Skeletal muscle tissue (tissue), 5 donors: ENCODE measurements around the gene SUSD1. TPM values are rescaled to one million over a fixed set of nuclear protein-coding genes. Genes with fewer than 3 reads are reported as not detected.

Experiments
- H3K27ac ChIP-seq: one replicate; pipeline ENCODE4 v1.7.0; 2013; ENCODE audit warnings: mild to moderate bottlenecking, low read depth, low read length, inconsistent platforms
- H3K27me3 ChIP-seq, 3 donors: one replicate each; pipeline ENCODE4 v1.7.0; 2013; ENCODE audit warnings: low read length in 3 of 3; ENCODE audit not compliant: control insufficient read depth in 3 of 3, insufficient read depth in 3 of 3
- H3K36me3 ChIP-seq, 3 donors: one replicate each; pipeline ENCODE4 v1.7.0; 2013; ENCODE audit warnings: low read length in 3 of 3; ENCODE audit not compliant: control insufficient read depth in 3 of 3, insufficient read depth in 3 of 3
- H3K4me1 ChIP-seq, 3 donors: one replicate each; pipeline ENCODE4 v1.7.0; 2013; ENCODE audit warnings: low read length in 3 of 3, mild to moderate bottlenecking in 3 of 3; ENCODE audit not compliant: control insufficient read depth in 3 of 3, insufficient read depth in 3 of 3
- H3K4me3 ChIP-seq, 3 donors: one replicate each; pipeline ENCODE4 v1.7.0; 2013; ENCODE audit warnings: low read length in 3 of 3
- H3K9ac ChIP-seq, 3 donors: one replicate each; pipeline ENCODE4 v1.7.0; 2013; ENCODE audit warnings: low read length in 3 of 3, mild to moderate bottlenecking in 3 of 3, moderate library complexity in 2 of 3, low read depth in 1 of 3
- H3K9me3 ChIP-seq, 3 donors: one replicate each; pipeline ENCODE4 v1.7.0; 2013; ENCODE audit warnings: low read length in 3 of 3; ENCODE audit not compliant: control insufficient read depth in 3 of 3
- small RNA-seq: library from RNA; depleted of rRNA; stranded (forward); fragments of <200 nt; gene quantifications from one replicate; pipeline ENCODE3, GENCODE V24; 2014
- total RNA-seq: library from RNA; depleted of rRNA; stranded (reverse); fragments of >200 nt; gene quantifications from one replicate; pipeline ENCODE4 v1.2.3, GENCODE V29; 2014
- donor health status: Osteomylitis.

The SUSD1 gene
- total RNA-seq, 1 donor from 2014 or later: 22.4 TPM

DNA sequence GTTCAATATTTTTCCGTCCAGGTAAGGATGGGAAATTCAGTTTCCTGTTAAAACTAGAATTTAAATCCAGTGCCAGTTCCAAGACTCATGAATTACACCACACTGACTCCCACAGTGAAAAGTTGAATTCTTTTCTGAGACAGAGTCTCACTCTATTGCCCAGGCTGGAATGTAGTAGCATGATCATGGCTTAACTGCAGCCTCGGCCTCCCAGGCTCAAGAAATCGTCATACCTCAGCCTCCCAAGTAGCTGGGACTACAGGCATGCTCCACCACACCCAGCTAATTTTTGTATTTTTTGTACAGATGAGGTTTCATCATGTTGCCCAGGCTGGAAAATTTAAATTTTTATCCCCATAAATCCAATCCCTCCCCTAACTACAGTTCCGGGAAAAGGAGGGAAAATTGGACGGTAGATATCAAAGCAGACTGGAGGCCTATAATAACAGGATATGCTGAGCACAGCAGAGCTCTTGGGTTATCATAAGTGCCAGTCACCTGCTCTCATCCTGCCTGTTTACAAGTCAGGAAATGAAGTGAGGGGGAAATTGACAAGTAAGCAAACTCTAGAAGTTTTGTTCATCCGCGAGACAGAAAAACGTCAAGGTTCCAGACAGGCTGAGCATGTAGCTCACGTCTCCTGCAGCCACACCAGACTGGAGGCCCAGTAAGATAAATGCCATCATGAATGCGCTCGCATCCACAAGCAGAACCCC is 172.8 kb downstream of the SUSD1 start:
- Histone ChIP-seq H3K27ac (no peak overlapping the region), H3K27me3 (no peaks in the 10 kb centered on the region), H3K9ac (no peak overlapping the region), H3K36me3 (no peaks in the 10 kb centered on the region), H3K9me3 (no peaks in the 10 kb centered on the region), H3K4me1 (no peaks in the 10 kb centered on the region), H3K4me3 (no peak overlapping the region)

DNA sequence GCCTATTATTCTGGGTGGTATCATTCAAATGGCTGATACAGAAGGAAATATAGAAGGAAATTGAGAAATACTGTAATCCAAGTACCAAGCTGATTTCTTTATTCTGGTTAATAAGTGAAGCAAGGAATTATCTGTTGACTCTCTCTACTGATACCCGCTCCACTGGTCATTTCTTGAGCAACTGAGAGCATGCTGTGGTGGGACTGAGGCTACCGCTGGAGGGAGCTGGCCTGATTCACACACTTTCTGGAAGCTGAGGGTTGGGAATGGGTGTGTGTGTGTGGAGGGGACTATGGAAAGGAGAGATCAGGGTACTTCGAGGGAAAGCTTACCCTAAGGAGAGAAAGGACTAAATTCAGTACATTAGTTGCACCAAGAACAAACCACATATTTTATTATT is 174.4 kb downstream of the SUSD1 start:
- H3K4me3 ChIP-seq: no peak overlapping the region
- no peaks in the 10 kb centered on the region for H3K27me3 ChIP-seq
- no peaks in the 10 kb centered on the region for H3K9me3 ChIP-seq
- H3K4me1 ChIP-seq: no peaks in the 10 kb centered on the region
- H3K9ac ChIP-seq: no peak overlapping the region
- H3K36me3 ChIP-seq: no peaks in the 10 kb centered on the region
- no peak overlapping the region for H3K27ac ChIP-seq

DNA sequence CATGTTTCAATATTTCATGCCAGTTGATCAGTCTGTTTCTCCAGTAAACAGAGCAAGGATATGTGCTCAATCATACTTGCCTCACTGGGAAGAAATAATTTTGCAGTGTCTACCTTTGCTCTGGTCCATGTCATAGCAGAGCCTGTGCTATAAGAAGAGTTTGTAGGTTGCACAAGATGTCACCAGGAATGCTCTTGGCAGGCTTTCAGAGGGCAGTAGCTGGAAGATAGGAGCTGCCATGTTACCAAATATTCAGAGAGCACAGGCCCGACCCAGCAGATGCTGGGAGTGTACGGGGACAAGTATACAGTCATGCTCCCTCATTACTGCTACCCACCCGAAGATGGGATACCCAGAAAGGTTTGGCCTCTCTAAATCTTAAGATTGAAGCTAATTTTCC is 175.8 kb downstream of the SUSD1 start:
- Histone ChIP-seq H3K9me3 (no peaks in the 10 kb centered on the region), H3K27me3 (no peaks in the 10 kb centered on the region), H3K36me3 (no peaks in the 10 kb centered on the region), H3K9ac (no peak overlapping the region), H3K4me1 (no peaks in the 10 kb centered on the region), H3K27ac (no peak overlapping the region), H3K4me3 (no peak overlapping the region)

DNA sequence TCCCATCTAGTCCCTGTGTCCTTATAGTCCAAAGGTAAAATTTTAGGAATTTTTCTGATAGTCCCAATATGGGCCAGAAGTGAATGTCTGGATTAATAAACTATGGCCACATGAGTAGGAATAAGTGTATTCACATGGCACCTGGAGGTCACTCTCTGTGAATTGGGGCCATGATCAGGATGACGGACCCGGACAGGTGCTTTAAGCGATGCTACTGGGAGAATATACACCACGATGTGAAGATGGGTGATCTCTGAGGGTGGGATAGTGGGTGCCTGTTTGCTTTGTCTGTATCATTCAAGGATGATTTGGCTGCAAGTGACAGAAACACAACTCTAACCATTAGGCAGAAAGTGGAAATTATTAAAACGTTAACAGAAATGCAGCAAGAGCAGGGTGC is 177.3 kb downstream of the SUSD1 start:
- no peak overlapping the region for H3K4me3 ChIP-seq
- no peak overlapping the region for H3K9ac ChIP-seq
- no peaks in the 10 kb centered on the region for H3K9me3 ChIP-seq
- no peaks in the 10 kb centered on the region for H3K27me3 ChIP-seq
- no peaks in the 10 kb centered on the region for H3K4me1 ChIP-seq
- no peak overlapping the region for H3K27ac ChIP-seq
- no peaks in the 10 kb centered on the region for H3K36me3 ChIP-seq

DNA sequence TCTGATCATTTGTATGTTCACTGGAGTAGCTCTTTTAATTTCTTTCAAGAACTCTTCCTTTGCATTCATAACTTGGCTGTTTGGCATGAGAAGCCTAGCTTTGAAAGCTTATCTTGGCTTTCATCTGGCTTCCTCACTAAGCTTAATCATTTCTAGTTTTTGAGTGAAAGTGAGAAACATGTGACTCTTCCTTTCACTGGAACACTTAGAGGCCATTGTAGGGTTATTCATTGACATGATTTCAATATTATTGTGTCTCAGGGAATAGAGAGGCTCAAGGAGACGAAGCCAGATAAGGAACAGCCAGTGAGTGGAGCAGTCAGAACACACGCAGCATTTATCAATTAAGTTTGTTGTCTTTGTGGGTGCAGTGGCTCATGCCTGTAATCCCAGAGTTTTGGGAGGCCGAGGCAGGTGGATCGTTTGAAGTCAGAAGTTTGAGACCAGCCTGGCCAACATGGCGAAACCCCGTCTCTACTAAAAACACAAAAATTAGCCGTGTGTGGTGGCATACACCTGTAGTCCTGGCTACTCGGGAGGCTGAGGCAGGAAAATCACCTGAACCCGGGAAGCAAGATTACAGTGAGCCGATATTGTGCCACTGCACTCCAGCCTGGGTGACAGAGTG is 180.2 kb downstream of the SUSD1 start:
- no peak overlapping the region for H3K9ac ChIP-seq
- no peaks in the 10 kb centered on the region for H3K9me3 ChIP-seq
- H3K27ac ChIP-seq: no peak overlapping the region
- no peaks in the 10 kb centered on the region for H3K36me3 ChIP-seq
- no peaks in the 10 kb centered on the region for H3K27me3 ChIP-seq
- no peak overlapping the region for H3K4me3 ChIP-seq
- no peaks in the 10 kb centered on the region for H3K4me1 ChIP-seq

DNA sequence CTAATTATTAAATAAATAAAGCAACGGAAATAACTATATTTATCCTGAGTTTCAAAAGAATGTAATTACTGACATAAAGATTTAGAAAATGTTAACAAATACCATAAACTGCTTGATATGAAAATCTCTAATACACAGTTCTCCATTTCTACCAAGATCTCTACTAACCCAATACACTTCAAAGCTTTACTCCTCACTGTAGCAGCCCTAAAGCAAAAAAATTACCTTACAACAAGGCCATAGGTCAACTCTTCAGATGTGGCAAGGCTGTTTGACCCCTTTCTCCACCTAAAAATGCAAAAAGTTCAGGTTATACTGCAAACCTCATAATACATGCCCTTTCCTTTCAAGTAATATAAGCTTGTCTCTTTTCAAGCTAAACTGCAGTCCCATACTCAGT is 181.8 kb downstream of the SUSD1 start:
- no peaks in the 10 kb centered on the region for H3K27me3 ChIP-seq
- H3K36me3 ChIP-seq: no peaks in the 10 kb centered on the region
- H3K4me3 ChIP-seq: no peak overlapping the region
- H3K4me1 ChIP-seq: no peaks in the 10 kb centered on the region
- no peak overlapping the region for H3K27ac ChIP-seq
- H3K9ac ChIP-seq: no peak overlapping the region
- no peaks in the 10 kb centered on the region for H3K9me3 ChIP-seq

DNA sequence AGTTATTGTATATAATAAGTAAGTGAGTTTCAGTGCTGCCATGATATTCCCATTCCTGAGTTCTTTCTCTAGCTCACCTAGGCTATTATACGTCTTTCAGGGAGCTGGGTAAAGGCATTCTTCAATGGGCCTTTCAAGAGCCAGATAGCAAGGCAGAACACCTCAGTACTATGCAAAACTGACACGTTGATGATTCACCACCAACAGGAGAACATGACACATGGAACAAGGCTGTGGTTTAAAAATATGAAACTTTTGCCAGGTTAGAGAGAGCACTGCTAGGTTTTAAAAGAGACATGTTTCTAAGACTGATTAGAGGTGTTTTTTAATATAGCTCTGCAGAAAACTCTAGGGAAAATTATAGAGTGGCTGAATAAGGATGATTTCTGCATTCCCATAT is 182.6 kb downstream of the SUSD1 start:
- H3K27me3 ChIP-seq: no peaks in the 10 kb centered on the region
- H3K36me3 ChIP-seq: no peaks in the 10 kb centered on the region
- H3K9ac ChIP-seq: no peak overlapping the region
- no peak overlapping the region for H3K27ac ChIP-seq
- H3K4me3 ChIP-seq: no peak overlapping the region
- no peaks in the 10 kb centered on the region for H3K9me3 ChIP-seq
- H3K4me1 ChIP-seq: no peaks in the 10 kb centered on the region

DNA sequence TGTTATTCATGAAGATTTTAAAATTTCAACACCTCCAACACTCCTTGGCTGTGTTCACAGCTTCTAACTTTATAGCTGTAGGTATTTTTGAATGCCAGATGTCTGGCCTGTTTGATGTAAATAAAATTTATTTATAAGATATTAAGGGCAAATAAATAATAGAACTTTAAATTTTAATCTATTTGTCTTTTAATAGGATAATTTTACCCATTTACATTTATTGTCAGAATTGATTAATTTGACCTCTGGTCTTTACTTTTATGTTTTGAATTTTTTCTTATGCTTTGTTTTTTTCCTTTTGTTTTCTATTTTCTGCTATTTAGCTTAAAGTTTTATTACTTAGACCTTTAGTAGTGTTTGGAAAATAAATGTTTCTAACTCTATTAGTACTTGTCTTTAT is 183.9 kb downstream of the SUSD1 start:
- Histone ChIP-seq H3K27me3 (no peaks in the 10 kb centered on the region), H3K27ac (no peak overlapping the region), H3K9ac (no peak overlapping the region), H3K4me3 (no peak overlapping the region), H3K4me1 (peaks cover 0 to 4% (median 3%) of the 10 kb centered on the region in 3 donors), H3K9me3 (no peaks in the 10 kb centered on the region), H3K36me3 (no peaks in the 10 kb centered on the region)

Small RNA genes within 50 kb of the gene (small RNA-seq; reads per million reads assigned to genes)
- not detected for gene RF00019
- not detected for gene RNU6-710P
- not detected for gene RNU6-855P

Other genes with a start within 250 kb of the SUSD1 start
- gene PTBP3, start 158.3 kb upstream of the SUSD1 start, total RNA-seq: 19.3 TPM
- gene HSDL2, start 204.8 kb upstream of the SUSD1 start, total RNA-seq: 40.7 TPM